ENCODE results near the gene FNBP1L. TPM values are rescaled to one million over a fixed set of nuclear protein-coding genes. Genes with fewer than 3 reads are reported as not detected.

FNBP1L gene
- total RNA-seq = 10 to 100 TPM in 4 of 6 experiments, 1 to 10 TPM in 2; 9.0 to 15.6 (median 12.1) TPM
- long read RNA-seq, partial matches to known transcripts = 2 of 2 reads
- long read RNA-seq, other reads (novel, unspliced or antisense) = 0 of 2 reads

GRCh38 chr1:93447481-93448291 lies at the start of gene FNBP1L:
Gene FNBP1L (plus strand): TSS chr1:93448118. CDS start chr1:93448282, 164 bp downstream.
- ATAC-seq (peak; percentile 88 to 96 (median 91)), DNase-seq (peak; percentile 81 to 86 (median 85))
- H3K4me1 ChIP-seq = no peaks in the 10 kb centered on the region
- H3K27me3 ChIP-seq = no peaks in the 10 kb centered on the region
- H3K9me3 ChIP-seq = no peaks in the 10 kb centered on the region
- H3K36me3 ChIP-seq = no peaks in the 10 kb centered on the region
- 0% methylated on average over 8 of the region's 52 CpGs for WGBS (ENCODE audit: insufficient coverage, low coverage, low lambda C conversion rate, missing lambda C conversion rate)
- H3K27ac ChIP-seq = peak within 1 kb of the TSS; percentile 64 to 80 (median 73)
- intact Hi-C loops (cut with DNase I) = no loop called here
- peak within 1 kb of the TSS; percentile 91 to 94 (median 92) for H3K4me3 ChIP-seq
- TF ChIP-seq CTCF (IDR thresholded peaks at IDR 0.05) = no peak
- TF ChIP-seq POLR2A (IDR thresholded peaks at IDR 0.05) = peak; percentile 76

GRCh38 chr1:93399781-93400180 lies 48.1 kb upstream of the FNBP1L start:
- intact Hi-C loops (cut with DNase I) = no loop called here
- no peak overlapping the region for H3K27ac ChIP-seq
- DNase-seq (no peak), ATAC-seq (no peak)
- no peaks in the 10 kb centered on the region for H3K27me3 ChIP-seq
- H3K9me3 ChIP-seq = no peaks in the 10 kb centered on the region
- H3K4me1 ChIP-seq = no peaks in the 10 kb centered on the region
- H3K36me3 ChIP-seq = no peaks in the 10 kb centered on the region
- no peak overlapping the region for H3K4me3 ChIP-seq
- no peak for TF ChIP-seq CTCF (IDR thresholded peaks at IDR 0.05)
- no peak for TF ChIP-seq POLR2A (IDR thresholded peaks at IDR 0.05)

DNA sequence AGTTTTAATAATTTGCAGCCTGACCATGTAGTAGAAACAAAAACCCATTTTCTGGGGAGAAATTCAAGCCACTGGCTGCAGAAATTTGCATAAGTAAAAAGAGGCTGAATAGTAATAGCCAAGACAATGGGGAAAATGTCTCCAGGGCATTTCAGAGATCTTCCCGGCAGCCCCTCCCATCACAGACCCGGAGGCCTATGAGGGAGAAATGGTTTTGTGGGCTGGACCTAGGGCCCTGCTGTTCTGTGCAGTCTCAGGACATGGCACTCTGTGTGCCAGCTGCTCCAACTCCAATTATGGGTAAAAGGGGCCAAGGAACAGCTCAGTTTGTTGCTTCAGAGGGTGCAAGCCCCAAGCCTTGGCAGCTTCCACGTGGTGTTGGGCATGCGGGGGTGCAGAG lies 39.7 kb upstream of the FNBP1L start:
- no peak for DNase-seq

GRCh38 chr1:93411000-93411399 lies 36.9 kb upstream of the FNBP1L start:
- TF ChIP-seq CTCF (IDR thresholded peaks at IDR 0.05) (no peak), POLR2A (IDR thresholded peaks at IDR 0.05) (no peak)
- intact Hi-C loops (cut with DNase I) = no loop called here
- DNase-seq = no peak
- no peaks in the 10 kb centered on the region for H3K9me3 ChIP-seq
- no peaks in the 10 kb centered on the region for H3K36me3 ChIP-seq
- no peaks in the 10 kb centered on the region for H3K27me3 ChIP-seq
- H3K27ac ChIP-seq = no peak overlapping the region
- ATAC-seq = no peak
- H3K4me1 ChIP-seq = no peaks in the 10 kb centered on the region
- no peak overlapping the region for H3K4me3 ChIP-seq
- WGBS (ENCODE audit: insufficient coverage, low coverage, low lambda C conversion rate, missing lambda C conversion rate) = 87% methylated on average over 2 of the region's 2 CpGs

More for the DNA sequence above, 39.7 kb upstream of the FNBP1L start:
- no peak for TF ChIP-seq POLR2A (IDR thresholded peaks at IDR 0.05)
- TF ChIP-seq CTCF (IDR thresholded peaks at IDR 0.05) = no peak
- ATAC-seq = no peak
- H3K4me3 ChIP-seq = no peak overlapping the region
- WGBS (ENCODE audit: insufficient coverage, low coverage, low lambda C conversion rate, missing lambda C conversion rate) = 100% methylated on average over 2 of the region's 4 CpGs
- H3K27me3 ChIP-seq = no peaks in the 10 kb centered on the region
- intact Hi-C loops (cut with DNase I) = no loop called here
- no peak overlapping the region for H3K27ac ChIP-seq
- no peaks in the 10 kb centered on the region for H3K36me3 ChIP-seq
- H3K4me1 ChIP-seq = no peaks in the 10 kb centered on the region
- no peaks in the 10 kb centered on the region for H3K9me3 ChIP-seq

Data from right lobe of liver (tissue), 6 donors.